Measurements from ENCODE around the gene KCNIP4.

Gene KCNIP4

DNA sequence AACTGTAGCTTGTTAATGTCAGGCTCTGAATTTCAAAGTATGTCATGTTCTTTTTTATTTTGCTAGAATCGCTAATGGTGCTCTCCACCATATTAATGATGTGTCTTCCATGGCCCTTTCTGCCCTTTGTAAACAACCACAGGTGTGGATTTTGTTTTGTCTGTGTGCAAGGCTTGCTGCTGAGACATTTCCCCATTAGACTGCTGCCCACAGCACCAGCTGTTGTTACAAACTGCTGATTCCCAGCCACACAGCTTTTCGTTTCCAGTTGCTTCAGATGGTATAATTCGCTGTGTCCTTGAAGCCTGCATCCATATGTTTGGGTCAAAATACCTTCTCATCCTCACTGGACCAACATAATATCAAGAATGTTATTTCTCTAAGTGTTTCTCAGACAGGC lies 32.8 kb downstream of the KCNIP4 start:
- DNase-seq (ENCODE audit: extremely low spot score, insufficient read length, low read depth) (no peak), FAIRE-seq (no peak)

DNA sequence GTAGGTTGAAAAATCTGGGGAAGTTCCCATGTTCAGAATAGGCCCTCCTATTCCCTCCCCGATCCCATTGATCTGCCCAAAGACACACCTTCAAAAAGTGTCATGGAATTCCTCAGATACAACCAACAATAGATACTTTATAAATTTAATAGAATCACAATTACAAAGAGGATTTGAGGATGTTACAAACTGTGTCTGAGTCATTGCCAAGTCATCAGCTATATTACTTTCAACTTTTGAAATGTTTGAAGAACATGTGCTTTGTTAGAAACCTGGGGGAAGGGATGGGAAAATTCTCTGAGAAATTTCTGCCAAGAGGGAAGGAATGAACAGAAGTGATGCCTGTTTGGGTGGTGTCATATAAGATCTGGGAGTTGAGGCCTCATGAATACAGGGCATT lies 46.7 kb downstream of the KCNIP4 start:
- FAIRE-seq, result no peak
- no peak for DNase-seq (ENCODE audit: extremely low spot score, insufficient read length, low read depth)

DNA sequence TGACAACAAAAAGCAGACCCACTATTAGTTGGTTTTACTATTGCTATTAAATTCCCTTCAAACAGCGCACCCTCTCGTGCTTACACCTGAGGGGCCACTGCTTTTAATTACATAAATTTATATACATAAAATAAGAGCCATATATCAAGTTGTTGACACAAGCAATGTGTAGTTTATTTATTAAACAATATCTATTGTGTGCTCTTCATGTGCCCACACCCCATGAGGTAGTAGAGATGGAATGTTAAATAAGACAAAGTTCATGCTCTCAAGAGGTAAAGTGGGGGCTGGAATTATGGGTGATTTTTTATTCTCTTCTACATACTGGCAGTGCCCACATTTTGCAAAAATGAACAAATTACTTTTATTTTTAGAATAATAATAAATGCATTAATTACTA lies 47.3 kb downstream of the KCNIP4 start:
- FAIRE-seq (no peak), DNase-seq (ENCODE audit: extremely low spot score, insufficient read length, low read depth) (no peak)

- DNase-seq (ENCODE audit: extremely low spot score, insufficient read length, low read depth), result no peak
- FAIRE-seq, result no peak
Measured at GRCh38 chr4:21900211-21900610, 48.4 kb downstream of the KCNIP4 start.

DNA sequence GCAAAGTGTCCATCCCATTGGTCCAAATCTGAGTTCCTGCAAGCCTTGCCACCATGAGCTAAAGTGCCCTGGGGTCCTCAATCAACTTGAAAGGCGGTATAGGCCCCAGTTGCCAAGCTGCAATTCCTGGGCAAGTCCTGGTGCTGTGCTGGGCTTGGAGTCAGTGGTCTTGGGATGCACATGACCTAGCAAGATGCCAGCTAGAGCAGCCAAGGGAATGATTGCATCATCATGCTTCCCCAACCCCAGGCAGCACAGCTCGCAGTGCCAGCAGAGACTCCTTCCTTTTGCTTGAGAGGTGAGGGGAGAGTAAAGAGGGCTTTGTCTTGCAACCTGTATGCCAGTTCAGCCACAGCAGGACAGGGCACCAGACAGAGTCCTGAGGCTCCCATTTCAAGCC lies 50.5 kb downstream of the KCNIP4 start:
- DNase-seq (ENCODE audit: extremely low spot score, insufficient read length, low read depth) (no peak), FAIRE-seq (no peak)

GRCh38 chr4:21896767-21897166 lies 51.8 kb downstream of the KCNIP4 start:
- FAIRE-seq (no peak), DNase-seq (ENCODE audit: extremely low spot score, insufficient read length, low read depth) (no peak)

- no peak for DNase-seq (ENCODE audit: extremely low spot score, insufficient read length, low read depth)
- no peak for FAIRE-seq
Measured at GRCh38 chr4:21893136-21893535, 55.4 kb downstream of the KCNIP4 start.

DNA sequence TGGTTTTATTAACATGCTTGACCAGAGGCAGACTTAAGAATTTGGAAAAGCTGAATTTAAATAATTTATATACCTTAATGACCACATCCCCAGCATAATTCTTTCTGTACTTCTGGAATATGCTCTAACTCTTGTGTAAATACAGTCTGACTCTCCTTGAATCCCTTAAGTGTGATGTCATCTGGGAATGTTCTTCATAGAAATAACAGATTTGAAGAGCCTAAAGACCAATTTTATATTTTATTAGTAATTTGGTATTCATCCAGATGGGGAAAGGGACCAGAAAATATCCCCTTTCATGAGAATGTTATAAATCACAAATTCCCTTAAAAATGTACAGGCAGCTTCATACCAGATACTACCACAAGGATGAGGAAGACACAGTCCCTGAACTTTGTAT lies 58.3 kb downstream of the KCNIP4 start:
- DNase-seq (ENCODE audit: extremely low spot score, insufficient read length, low read depth), result no peak
- no peak for FAIRE-seq

DNA sequence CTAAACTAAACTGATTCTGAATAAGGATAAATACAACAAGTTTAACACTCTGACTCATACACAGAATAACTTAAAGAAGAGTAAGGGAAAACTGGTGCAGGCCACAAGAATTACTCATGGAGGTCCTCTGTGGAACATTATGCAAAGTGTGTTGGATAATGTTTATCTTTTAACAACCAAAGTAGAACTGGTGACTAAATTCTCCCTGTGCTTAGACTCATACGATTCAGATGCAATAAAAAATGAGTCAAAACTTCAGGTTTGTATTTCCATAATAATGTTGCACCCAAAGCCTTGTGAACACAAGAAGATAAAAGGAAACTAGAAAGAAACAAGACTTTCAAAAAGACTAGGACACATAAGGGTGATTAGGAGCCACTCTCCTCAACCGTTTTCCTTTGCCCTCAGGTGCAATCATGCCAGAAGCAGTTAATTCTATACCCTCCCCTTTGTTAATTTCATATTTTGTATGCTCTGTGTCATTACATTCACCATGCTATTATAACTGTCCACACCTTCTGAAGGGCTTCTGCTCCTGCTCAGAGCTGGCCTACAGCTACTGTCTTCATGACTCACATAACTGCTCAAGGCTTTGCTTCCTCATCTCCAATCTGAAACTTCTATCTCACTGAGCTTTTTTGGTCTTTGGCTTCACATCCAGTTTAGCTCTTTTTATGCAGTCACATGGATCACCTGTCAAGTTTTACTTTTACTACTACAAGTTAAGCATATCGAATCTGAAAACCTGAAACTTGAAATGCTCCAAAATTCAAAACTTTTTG lies 60.2 kb downstream of the KCNIP4 start:
- DNase-seq (ENCODE audit: extremely low spot score, insufficient read length, low read depth) (no peak), FAIRE-seq (no peak)

DNA sequence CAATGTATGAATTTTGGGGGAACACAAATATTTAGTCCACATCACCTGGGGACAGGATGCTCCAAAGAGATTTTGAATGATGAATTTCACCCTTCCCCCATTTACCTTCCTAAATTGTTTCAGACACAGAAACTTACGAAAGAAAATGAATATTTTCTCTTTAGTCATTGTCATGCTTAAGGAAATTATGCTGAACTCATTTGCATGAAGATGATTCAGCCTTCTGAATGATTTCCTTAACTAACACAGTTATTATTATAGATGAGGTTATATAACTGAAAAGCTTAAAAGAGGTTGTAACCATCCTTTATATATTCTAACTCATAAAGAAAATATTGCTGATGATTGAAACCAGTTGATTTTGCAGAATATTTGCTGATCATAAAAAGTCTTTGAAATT lies 61.1 kb downstream of the KCNIP4 start:
- FAIRE-seq, result no peak
- DNase-seq (ENCODE audit: extremely low spot score, insufficient read length, low read depth), result no peak

- FAIRE-seq (no peak), DNase-seq (ENCODE audit: extremely low spot score, insufficient read length, low read depth) (no peak)
Measured at GRCh38 chr4:21885770-21886169, 62.8 kb downstream of the KCNIP4 start.

- no peak for FAIRE-seq
- no peak for DNase-seq (ENCODE audit: extremely low spot score, insufficient read length, low read depth)
Measured at GRCh38 chr4:21885241-21885640, 63.3 kb downstream of the KCNIP4 start.

DNA sequence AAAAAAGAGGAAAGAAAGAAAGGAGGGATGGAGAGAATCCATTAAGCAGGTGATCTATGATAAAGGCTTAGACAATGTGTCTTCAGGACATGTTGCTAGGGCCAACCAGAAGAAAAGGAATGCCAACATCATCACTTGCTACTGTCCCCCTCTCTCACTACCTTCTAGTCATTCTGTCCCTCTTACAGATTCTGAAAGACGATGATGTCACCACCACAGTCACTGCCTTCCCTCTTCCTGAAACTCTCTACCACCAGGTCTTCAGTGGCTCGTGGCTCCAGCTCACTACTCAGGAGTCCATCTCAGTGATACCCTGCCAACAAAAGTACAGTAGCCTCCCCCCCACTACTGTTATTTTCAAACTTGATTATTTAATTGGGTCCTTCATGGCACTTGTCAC lies 64.0 kb downstream of the KCNIP4 start:
- FAIRE-seq (no peak), DNase-seq (ENCODE audit: extremely low spot score, insufficient read length, low read depth) (no peak)

DNA sequence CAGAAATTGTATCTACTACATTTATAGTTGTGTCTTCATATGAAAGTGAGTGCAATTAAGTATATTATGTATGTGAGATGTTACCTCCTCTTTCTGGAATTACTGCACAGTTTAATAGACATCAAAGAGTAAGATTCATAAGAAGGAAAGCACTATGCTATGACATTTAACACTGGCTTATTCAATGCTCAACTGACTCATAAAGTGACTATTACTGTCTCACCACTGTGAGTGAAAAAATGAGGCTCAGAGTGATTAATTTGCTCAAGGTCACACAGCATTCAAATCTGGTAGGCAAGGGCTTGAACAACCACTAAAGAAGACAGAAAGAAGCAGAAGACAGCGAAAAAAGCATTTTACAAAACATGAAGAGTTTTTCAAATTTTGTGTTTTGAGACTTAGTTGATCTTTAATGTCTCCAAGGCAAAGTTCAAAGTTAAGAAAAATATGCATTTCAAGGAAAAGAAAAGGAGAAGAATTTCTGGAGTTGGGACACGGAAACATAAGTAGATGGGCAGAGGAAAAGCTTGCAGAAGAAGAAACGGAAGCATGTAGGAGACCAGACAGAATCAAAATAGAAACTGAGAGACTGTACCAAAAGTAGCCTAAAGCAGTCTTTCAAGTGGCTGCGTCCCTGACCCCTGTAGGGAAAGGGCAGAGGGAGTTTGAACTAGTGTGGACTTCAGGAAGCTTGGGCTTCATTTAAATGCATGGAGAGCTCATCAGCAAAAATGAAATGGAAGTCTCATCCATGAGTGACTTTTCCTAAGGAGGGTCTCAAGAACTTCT lies 66.3 kb downstream of the KCNIP4 start:
- DNase-seq (ENCODE audit: extremely low spot score, insufficient read length, low read depth) (no peak), FAIRE-seq (no peak)

DNA sequence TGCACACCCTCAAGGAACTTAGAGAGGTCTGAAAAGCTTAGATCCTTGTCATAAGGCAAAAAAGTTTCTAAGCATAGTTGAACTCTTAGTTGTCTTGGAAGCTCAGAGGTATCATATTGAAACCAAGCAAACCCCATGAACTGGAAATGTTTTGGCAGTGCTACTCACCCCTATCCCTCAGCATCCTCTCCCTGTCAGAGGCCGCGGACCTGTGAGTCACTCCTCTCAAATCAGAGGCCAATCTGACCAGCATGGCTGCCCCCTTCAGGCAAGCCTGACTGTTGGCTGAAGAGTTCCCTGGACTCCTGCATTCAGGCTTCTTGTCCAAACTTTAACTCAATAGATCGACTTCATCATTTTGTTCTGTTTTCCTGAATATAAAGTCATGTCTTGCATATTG lies 69.4 kb downstream of the KCNIP4 start:
- DNase-seq (ENCODE audit: extremely low spot score, insufficient read length, low read depth) (no peak), FAIRE-seq (no peak)

DNA sequence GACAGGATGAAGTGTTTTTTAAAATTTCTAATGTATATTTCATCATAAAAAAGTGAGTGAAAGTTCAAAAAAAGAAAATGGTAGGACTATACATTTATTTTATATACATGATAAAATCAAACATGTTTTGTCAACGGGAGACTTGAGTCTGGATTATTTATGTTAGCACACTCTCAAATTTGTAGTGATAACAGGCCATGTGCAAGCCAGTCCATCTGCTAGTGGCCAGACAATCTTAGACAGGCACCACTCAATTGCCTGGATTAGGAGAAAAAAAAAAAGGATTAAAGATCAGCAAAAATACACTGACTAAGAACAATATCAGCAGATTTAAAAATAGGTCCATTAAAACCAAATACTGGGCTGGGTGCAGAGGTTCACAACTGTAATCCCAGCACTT lies 71.9 kb downstream of the KCNIP4 start:
- FAIRE-seq (no peak), DNase-seq (ENCODE audit: extremely low spot score, insufficient read length, low read depth) (no peak)

DNA sequence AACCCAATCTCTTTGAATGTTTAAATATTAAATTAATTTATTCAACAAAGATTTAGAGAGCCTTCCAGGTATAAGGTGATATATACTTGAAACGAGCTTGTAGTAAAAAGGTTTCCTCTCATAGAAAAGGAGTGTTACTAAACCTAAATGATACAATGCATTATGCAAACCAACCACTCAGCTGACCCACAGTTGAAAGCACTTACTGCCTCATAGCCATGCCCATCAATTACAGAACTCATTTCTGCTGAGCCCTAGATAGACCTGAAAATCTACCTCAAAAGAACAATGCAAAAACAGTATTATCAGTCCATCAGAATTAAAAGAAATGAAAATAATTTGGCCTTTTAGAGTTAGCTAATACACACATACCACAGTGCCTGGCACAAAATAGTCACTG lies 75.4 kb downstream of the KCNIP4 start:
- no peak for DNase-seq (ENCODE audit: extremely low spot score, insufficient read length, low read depth)
- no peak for FAIRE-seq

- DNase-seq (ENCODE audit: extremely low spot score, insufficient read length, low read depth), result no peak
- no peak for FAIRE-seq
Measured at GRCh38 chr4:21872101-21872500, 76.5 kb downstream of the KCNIP4 start.

DNA sequence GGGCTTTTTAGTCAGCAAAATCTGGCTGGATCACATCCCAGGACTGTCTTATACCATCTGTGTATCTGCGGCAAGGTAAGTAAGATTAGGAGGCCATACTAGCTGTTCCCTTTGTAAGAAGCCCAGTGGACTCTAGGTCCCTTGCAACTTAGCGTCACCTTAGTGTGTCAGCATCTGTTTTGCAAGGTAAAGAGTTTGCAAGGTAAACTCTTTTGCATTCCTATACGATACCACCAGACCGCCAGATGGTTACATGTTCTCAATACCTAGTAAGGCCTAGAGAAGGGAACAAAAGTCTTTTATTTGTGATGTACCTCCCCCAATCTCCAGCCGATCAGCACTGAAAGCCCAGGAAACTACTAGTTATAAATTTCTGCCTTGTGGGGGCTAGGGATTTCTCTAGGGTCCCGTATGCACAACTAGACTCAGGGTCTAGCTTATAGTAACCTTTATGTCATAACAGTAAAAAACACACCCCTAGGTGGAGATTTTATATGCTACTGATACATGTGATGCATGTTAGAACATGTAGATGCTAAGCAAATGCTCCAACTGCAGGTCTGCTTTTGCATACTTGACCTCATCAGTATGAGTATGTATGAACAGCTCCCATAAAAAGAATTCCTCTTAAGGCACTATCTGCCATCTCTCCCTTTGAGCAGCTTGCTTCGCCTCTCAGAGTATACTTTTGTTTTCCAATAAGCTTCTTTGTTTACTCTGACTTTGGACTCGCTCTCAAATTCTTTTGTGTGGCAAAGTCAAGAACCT lies 78.4 kb downstream of the KCNIP4 start:
- DNase-seq (ENCODE audit: extremely low spot score, insufficient read length, low read depth), result no peak
- FAIRE-seq, result no peak

DNA sequence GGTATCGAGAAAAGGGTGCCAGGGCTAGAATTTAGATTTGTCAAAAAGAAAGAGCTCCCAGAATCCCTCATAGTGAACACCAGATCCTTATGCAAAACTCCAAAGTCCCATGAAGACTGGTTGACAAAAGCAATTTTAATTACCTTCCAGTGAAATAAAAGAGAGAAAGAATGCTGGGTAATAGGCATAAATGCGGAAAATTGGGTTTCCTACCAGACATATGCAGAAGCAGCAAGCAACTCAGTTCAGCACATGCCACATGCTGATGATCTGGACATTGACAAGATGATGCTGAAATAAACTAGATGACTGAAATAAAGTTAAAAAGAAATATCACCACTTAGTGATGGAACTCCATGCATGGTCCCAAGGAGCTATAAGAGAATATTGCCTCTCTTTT lies 83.9 kb downstream of the KCNIP4 start:
- DNase-seq (ENCODE audit: extremely low spot score, insufficient read length, low read depth) (no peak), FAIRE-seq (no peak)

DNA sequence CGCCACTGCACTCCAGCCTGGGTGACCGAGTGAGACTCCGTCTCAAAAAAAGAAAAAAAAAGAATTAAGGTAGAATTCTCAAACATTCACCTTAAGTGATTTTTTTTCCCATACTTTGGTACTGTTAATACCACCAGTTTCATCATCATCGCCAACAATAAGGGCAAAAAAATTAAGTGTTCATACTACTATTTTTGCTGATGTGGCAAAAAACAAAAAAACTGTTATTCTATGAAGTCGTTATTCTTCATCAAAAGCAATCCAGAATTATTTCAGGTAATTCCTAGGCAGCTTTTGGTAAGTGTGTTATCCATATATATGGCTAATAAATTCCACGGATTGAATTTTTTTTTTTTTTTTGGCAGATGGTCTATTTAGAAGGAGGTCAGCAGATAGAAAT lies 85.7 kb downstream of the KCNIP4 start:
- no peak for FAIRE-seq
- DNase-seq (ENCODE audit: extremely low spot score, insufficient read length, low read depth), result no peak
